A673 (cell line): ENCODE data around the gene HBG2.

Source experiments
- CTCF ChIP-seq: fragments of 300-800, 200-600 bp; sonication (generic); conservative IDR thresholded peaks from 2 replicates; pipeline ENCODE4 v1.5.1; 2017; ENCODE audit warnings: low read depth, mild to moderate bottlenecking, antibody characterized with exemption, low read length, moderate library complexity, mixed read lengths
- EZH2 ChIP-seq: fragments of 200-600 bp; sonication (generic); IDR thresholded peaks from 2 replicates; pipeline ENCODE4 v1.6.1; 2017; ENCODE audit warnings: borderline replicate concordance, low read depth, mild to moderate bottlenecking, mixed read lengths, antibody characterized with exemption, low read length; ENCODE audit not compliant: poor library complexity, severe bottlenecking

- TF ChIP-seq CTCF (no peak), EZH2 (no peak)
These were observed 1.7 kb downstream of the HBG2 start for GRCh38 chr11:5252919-5253265.
